KBM-7 (cell line): ENCODE measurements around the gene PLD5.
"Not testable (repeated sequence)": the region's sequence is repeated elsewhere in the genome, so short reads cannot be mapped to it uniquely, and the experiment has no call there.

Experiments used
- DNase-seq: peaks from one replicate; pipeline ENCODE4 v3.0.0-alpha.2; 2015
- in situ Hi-C: fragments of 300-500 bp; cut with MboI; formaldehyde crosslinking; loops from 2 replicates; pipeline ENCODE4 v1.14.3; 2020; ENCODE audit warnings: low sequenced_read_pairs, low pct_unique_long_range_greater_than_20kb, mixed read lengths

PLD5 gene

GRCh38 chr1:242225767-242226573 lies 298.5 kb downstream of the PLD5 start:
- in situ Hi-C loops, result no loop called here
- no peak for DNase-seq

- in situ Hi-C loops, result not testable (repeated sequence)
Observed at GRCh38 chr1:242224878-242225766, 299.4 kb downstream of the PLD5 start.

GRCh38 chr1:242224461-242224860 lies 300.0 kb downstream of the PLD5 start:
- DNase-seq, result no peak
- in situ Hi-C loops, result no loop called here

More at GRCh38 chr1:242224878-242225766, 299.4 kb downstream of the PLD5 start:
- DNase-seq, result not testable (repeated sequence)

- in situ Hi-C loops, result no loop called here
- no peak for DNase-seq
Observed at GRCh38 chr1:242219905-242220304, 304.6 kb downstream of the PLD5 start.

- in situ Hi-C loops, result no loop called here
- no peak for DNase-seq
Observed at GRCh38 chr1:242219298-242219901, 305.1 kb downstream of the PLD5 start.

- no peak for DNase-seq
- in situ Hi-C loops, result no loop called here
Observed at GRCh38 chr1:242216368-242216767, 308.1 kb downstream of the PLD5 start.

- DNase-seq, in situ Hi-C loops: not testable (repeated sequence)
Observed at GRCh38 chr1:242214455-242214854, 310.0 kb downstream of the PLD5 start.

GRCh38 chr1:242212961-242213360 lies 311.5 kb downstream of the PLD5 start:
- DNase-seq, in situ Hi-C loops: not testable (repeated sequence)

GRCh38 chr1:242212401-242212800 lies 312.1 kb downstream of the PLD5 start:
- DNase-seq, result no peak
- in situ Hi-C loops, result no loop called here

GRCh38 chr1:242211254-242212022 lies 313.1 kb downstream of the PLD5 start:
- DNase-seq, result no peak

GRCh38 chr1:242210316-242210715 lies 314.2 kb downstream of the PLD5 start:
- in situ Hi-C loops, DNase-seq: not testable (repeated sequence)

More at GRCh38 chr1:242211254-242212022, 313.1 kb downstream of the PLD5 start:
- in situ Hi-C loops, result no loop called here

- DNase-seq, result no peak
- in situ Hi-C loops, result no loop called here
Observed at GRCh38 chr1:242209063-242209462, 315.4 kb downstream of the PLD5 start.

GRCh38 chr1:242208021-242208420 lies 316.5 kb downstream of the PLD5 start:
- in situ Hi-C loops, result no loop called here
- no peak for DNase-seq

GRCh38 chr1:242206994-242207393 lies 317.5 kb downstream of the PLD5 start:
- no peak for DNase-seq

GRCh38 chr1:242205622-242206489 lies 318.6 kb downstream of the PLD5 start:
- no peak for DNase-seq
- in situ Hi-C loops, result no loop called here

More at GRCh38 chr1:242206994-242207393, 317.5 kb downstream of the PLD5 start:
- in situ Hi-C loops, result no loop called here

- no peak for DNase-seq
- in situ Hi-C loops, result no loop called here
Observed at GRCh38 chr1:242203262-242203661, 321.2 kb downstream of the PLD5 start.

- in situ Hi-C loops, result no loop called here
- no peak for DNase-seq
Observed at GRCh38 chr1:242201090-242201489, 323.4 kb downstream of the PLD5 start.
